Ectodermal cell (in vitro differentiated cells): Measurements from ENCODE around the gene ZMYND11.
"Not testable (repeated sequence)": the region's sequence is repeated elsewhere in the genome, so short reads cannot be mapped to it uniquely, and the experiment has no call there.

Experiments used
- H3K27ac ChIP-seq: 2 replicates; pipeline ENCODE4 v1.7.0; 2013; ENCODE audit warnings: mild to moderate bottlenecking, low read depth, low read length; ENCODE audit not compliant: insufficient read depth, poor library complexity, severe bottlenecking
- H3K27me3 ChIP-seq: 2 replicates; pipeline ENCODE4 v1.7.0; 2013; ENCODE audit warnings: mild to moderate bottlenecking, low read length; ENCODE audit not compliant: insufficient read depth, control insufficient read depth, poor library complexity, severe bottlenecking
- H3K36me3 ChIP-seq: one replicate; pipeline ENCODE4 v1.7.0; 2013; ENCODE audit warnings: low read length; ENCODE audit not compliant: control insufficient read depth, insufficient read depth
- H3K4me1 ChIP-seq: one replicate; pipeline ENCODE4 v1.7.0; 2013; ENCODE audit warnings: low read length; ENCODE audit not compliant: control insufficient read depth, insufficient read depth
- H3K4me3 ChIP-seq: 2 replicates; pipeline ENCODE4 v1.7.0; 2013; ENCODE audit warnings: low read depth, low read length, control low read depth; ENCODE audit not compliant: insufficient read depth
- H3K9me3 ChIP-seq: 2 replicates; pipeline ENCODE4 v1.7.0; 2013; ENCODE audit warnings: mild to moderate bottlenecking, low read length, moderate library complexity; ENCODE audit not compliant: control insufficient read depth
- WGBS, 2 experiments: methylation state at CpG; one replicate each; pipeline ENCODE4 v1.1.7; 2013; ENCODE audit warnings: missing lambda C conversion rate in 2 of 2; 5-methylcytosine and 5-hydroxymethylcytosine counted together

Gene ZMYND11

GRCh38 chr10:167383-167782 is 32.1 kb downstream of the ZMYND11 start:
- no peaks in the 10 kb centered on the region for H3K36me3 ChIP-seq
- no peak overlapping the region for H3K27ac ChIP-seq
- no peaks in the 10 kb centered on the region for H3K4me1 ChIP-seq
- no peaks in the 10 kb centered on the region for H3K9me3 ChIP-seq
- H3K27me3 ChIP-seq: no peaks in the 10 kb centered on the region
- no peak overlapping the region for H3K4me3 ChIP-seq

- H3K36me3 ChIP-seq: no peaks in the 10 kb centered on the region
- H3K4me3 ChIP-seq: no peak overlapping the region
- 98 to 100% methylated on average over 4 of the region's 4 CpGs for WGBS, 2 experiments
- H3K27ac ChIP-seq: no peak overlapping the region
- no peaks in the 10 kb centered on the region for H3K9me3 ChIP-seq
- H3K27me3 ChIP-seq: no peaks in the 10 kb centered on the region
- no peaks in the 10 kb centered on the region for H3K4me1 ChIP-seq
Observed at GRCh38 chr10:173741-174140, 38.5 kb downstream of the ZMYND11 start.

GRCh38 chr10:176677-177076 is 41.4 kb downstream of the ZMYND11 start:
- Histone ChIP-seq H3K27me3 (no peaks in the 10 kb centered on the region), H3K4me3 (no peak overlapping the region), H3K4me1 (no peaks in the 10 kb centered on the region), H3K36me3 (peaks cover 3% of the 10 kb centered on the region), H3K27ac (no peak overlapping the region), H3K9me3 (no peaks in the 10 kb centered on the region)

- no peak overlapping the region for H3K27ac ChIP-seq
- no peak overlapping the region for H3K4me3 ChIP-seq
- no peaks in the 10 kb centered on the region for H3K4me1 ChIP-seq
- H3K9me3 ChIP-seq: no peaks in the 10 kb centered on the region
- H3K27me3 ChIP-seq: no peaks in the 10 kb centered on the region
- 93% methylated on average over 2 of the region's 2 CpGs; no CpG with 5 or more reads in 1 of the 2 experiments for WGBS, 2 experiments
- H3K36me3 ChIP-seq: peaks cover 12% of the 10 kb centered on the region
Observed at GRCh38 chr10:178208-178607, 43.0 kb downstream of the ZMYND11 start.

- Histone ChIP-seq H3K4me3 (no peak overlapping the region), H3K27me3 (no peaks in the 10 kb centered on the region), H3K9me3 (no peaks in the 10 kb centered on the region), H3K36me3 (peaks cover 18% of the 10 kb centered on the region), H3K4me1 (no peaks in the 10 kb centered on the region), H3K27ac (no peak overlapping the region)
Observed at GRCh38 chr10:178723-179122, 43.5 kb downstream of the ZMYND11 start.

GRCh38 chr10:182441-183201 is 47.4 kb downstream of the ZMYND11 start:
- Histone ChIP-seq H3K4me3 (no peak overlapping the region), H3K4me1 (no peaks in the 10 kb centered on the region), H3K9me3 (no peaks in the 10 kb centered on the region), H3K27ac (no peak overlapping the region), H3K36me3 (peaks cover 20% of the 10 kb centered on the region), H3K27me3 (no peaks in the 10 kb centered on the region)
- 94 to 97% methylated on average over 6 of the region's 6 CpGs for WGBS, 2 experiments

GRCh38 chr10:184174-184573 is 48.9 kb downstream of the ZMYND11 start:
- peaks cover 20% of the 10 kb centered on the region for H3K36me3 ChIP-seq
- no peaks in the 10 kb centered on the region for H3K9me3 ChIP-seq
- H3K27ac ChIP-seq: no peak overlapping the region
- WGBS, 2 experiments: no CpG with 5 or more reads among the region's 1 CpG
- H3K27me3 ChIP-seq: no peaks in the 10 kb centered on the region
- H3K4me3 ChIP-seq: no peak overlapping the region
- H3K4me1 ChIP-seq: no peaks in the 10 kb centered on the region

- Histone ChIP-seq H3K27ac (no peak overlapping the region), H3K27me3 (no peaks in the 10 kb centered on the region), H3K36me3 (peaks cover 20% of the 10 kb centered on the region), H3K4me3 (no peak overlapping the region), H3K4me1 (no peaks in the 10 kb centered on the region), H3K9me3 (no peaks in the 10 kb centered on the region)
- 95 to 99% methylated on average over 5 of the region's 5 CpGs for WGBS, 2 experiments
Observed at GRCh38 chr10:184911-185310, 49.7 kb downstream of the ZMYND11 start.

GRCh38 chr10:185571-185970 is 50.3 kb downstream of the ZMYND11 start:
- 95 to 97% methylated on average over 7 of the region's 7 CpGs for WGBS, 2 experiments

GRCh38 chr10:186911-187310 is 51.7 kb downstream of the ZMYND11 start:
- no peaks in the 10 kb centered on the region for H3K4me1 ChIP-seq

More at GRCh38 chr10:185571-185970, 50.3 kb downstream of the ZMYND11 start:
- not testable (repeated sequence) for H3K27ac ChIP-seq, H3K27me3 ChIP-seq, H3K4me1 ChIP-seq, H3K4me3 ChIP-seq, H3K9me3 ChIP-seq
- peaks cover 17% of the 10 kb centered on the region for H3K36me3 ChIP-seq

GRCh38 chr10:188546-188945 is 53.3 kb downstream of the ZMYND11 start:
- no peaks in the 10 kb centered on the region for H3K4me1 ChIP-seq
- H3K9me3 ChIP-seq: no peaks in the 10 kb centered on the region
- H3K27ac ChIP-seq: no peak overlapping the region
- H3K27me3 ChIP-seq: no peaks in the 10 kb centered on the region
- no peak overlapping the region for H3K4me3 ChIP-seq
- peaks cover 4% of the 10 kb centered on the region for H3K36me3 ChIP-seq
- 93 to 100% methylated on average over 1 to 2 of the region's 2 CpGs for WGBS, 2 experiments

More at GRCh38 chr10:186911-187310, 51.7 kb downstream of the ZMYND11 start:
- H3K27ac ChIP-seq: no peak overlapping the region
- WGBS, 2 experiments: 90 to 97% methylated on average over 4 of the region's 4 CpGs
- no peaks in the 10 kb centered on the region for H3K9me3 ChIP-seq
- H3K4me3 ChIP-seq: no peak overlapping the region
- peaks cover 16% of the 10 kb centered on the region for H3K36me3 ChIP-seq
- H3K27me3 ChIP-seq: no peaks in the 10 kb centered on the region
